ENCODE measurements around the gene RASSF3. TPM values are rescaled to one million over a fixed set of nuclear protein-coding genes. Genes with fewer than 3 reads are reported as not detected.

RASSF3 gene
- total RNA-seq, 2 experiments from 2014 or later, result 118 to 127 TPM

- ChIA-PET CTCF (interaction anchor here (0.8 to 6.2 kb wide), 9 partner anchors 9 to 87 kb away, joined by 3 to 50 read pairs (median 3); no protein-coding TSS in a partner anchor), POLR2A (interaction anchor here (0.8 to 5.7 kb wide), 24 partner anchors 8 to 218 kb away, joined by 3 to 137 read pairs (median 8); partner anchors contain the start of gene C12orf56)
- Histone ChIP-seq H3K27ac (ENCODE audit: low read depth in 1 of 2, low read length in 2 of 2) (peak overlapping the region; percentile 69 to 82), H3K36me3 (ENCODE audit: insufficient read depth, low read length) (peaks cover 7% of the 10 kb centered on the region), H3K27me3 (ENCODE audit: control insufficient read depth in 1 of 2, insufficient read depth in 2 of 2, low read length in 2 of 2) (no peaks in the 10 kb centered on the region), H3K4me3 (ENCODE audit: low read length) (peak overlapping the region; percentile 70), H3K9me3 (ENCODE audit: control insufficient read depth in 1 of 2, insufficient read depth in 1 of 2, low read length in 2 of 2) (no peaks in the 10 kb centered on the region), H3K4me1 (ENCODE audit: insufficient read depth, low read length) (peaks cover 31% of the 10 kb centered on the region)
- Mint-ChIP-seq H3K36me3 (ENCODE audit: low read depth) (peaks cover 43% of the 10 kb centered on the region), H3K27ac (peak overlapping the region; percentile 93), H3K9me3 (no peaks in the 10 kb centered on the region), H3K27me3 (no peaks in the 10 kb centered on the region), H3K4me1 (ENCODE audit: low read depth) (peaks cover 33% of the 10 kb centered on the region), H3K4me3 (peak overlapping the region; percentile 92)
- ATAC-seq (ENCODE audit: poor library complexity) (peak; percentile 54), DNase-seq (peak in 13 of 14 experiments; percentile 22 to 81 (median 41))
- TF ChIP-seq CTCF (IDR thresholded peaks at IDR 0.05), result no peak
- intact Hi-C loops (cut with DNase I, micrococcal nuclease), result loop anchor here (1.0 to 10.0 kb wide), 7 partner anchors 10 to 384 kb away; partner anchors contain the start of gene KICS2 (in 1 of the 2)
These were observed 1.3 kb upstream of the RASSF3 start for GRCh38 chr12:64608901-64609535.

- Histone ChIP-seq H3K36me3 (ENCODE audit: insufficient read depth, low read length) (peaks cover 12% of the 10 kb centered on the region), H3K4me1 (ENCODE audit: insufficient read depth, low read length) (peaks cover 35% of the 10 kb centered on the region), H3K27me3 (ENCODE audit: control insufficient read depth in 1 of 2, insufficient read depth in 2 of 2, low read length in 2 of 2) (no peaks in the 10 kb centered on the region), H3K9me3 (ENCODE audit: control insufficient read depth in 1 of 2, insufficient read depth in 1 of 2, low read length in 2 of 2) (no peaks in the 10 kb centered on the region), H3K4me3 (ENCODE audit: low read length) (peak overlapping the region; percentile 70), H3K27ac (ENCODE audit: low read depth in 1 of 2, low read length in 2 of 2) (peak overlapping the region; percentile 69 to 82)
- ATAC-seq (ENCODE audit: poor library complexity), result peak; percentile 6
- ChIA-PET CTCF (interaction anchor here (0.8 to 6.2 kb wide), 8 partner anchors 9 to 87 kb away, joined by 3 to 50 read pairs (median 4); no protein-coding TSS in a partner anchor), POLR2A (interaction anchor here (0.7 to 5.7 kb wide), 27 partner anchors 9 to 388 kb away, joined by 3 to 137 read pairs (median 7); partner anchors contain the start of genes C12orf56 and KICS2)
- H3K4me3 Mint-ChIP-seq, result peak overlapping the region; percentile 92
- H3K27me3 Mint-ChIP-seq, result no peaks in the 10 kb centered on the region
- no peak for TF ChIP-seq CTCF (IDR thresholded peaks at IDR 0.05)
- no peaks in the 10 kb centered on the region for H3K9me3 Mint-ChIP-seq
- peaks cover 38% of the 10 kb centered on the region for H3K4me1 Mint-ChIP-seq (ENCODE audit: low read depth)
- H3K36me3 Mint-ChIP-seq (ENCODE audit: low read depth), result peaks cover 49% of the 10 kb centered on the region
- intact Hi-C loops (cut with DNase I, micrococcal nuclease), result loop anchor here (1.0 to 10.0 kb wide), 9 partner anchors 10 to 385 kb away; partner anchors contain the start of gene KICS2 (in 1 of the 2)
- H3K27ac Mint-ChIP-seq, result peak overlapping the region; percentile 93
- DNase-seq, result peak in 3 of 14 experiments; percentile 38 to 54 (median 53)
These were observed 688 bp upstream of the RASSF3 start for GRCh38 chr12:64609536-64610078.

GRCh38 chr12:64610660-64611340 lies 505 bp downstream of the RASSF3 start:
- Mint-ChIP-seq H3K27me3 (no peaks in the 10 kb centered on the region), H3K27ac (peak overlapping the region; percentile 90), H3K36me3 (ENCODE audit: low read depth) (peaks cover 61% of the 10 kb centered on the region), H3K9me3 (no peaks in the 10 kb centered on the region), H3K4me1 (ENCODE audit: low read depth) (peaks cover 48% of the 10 kb centered on the region), H3K4me3 (peak overlapping the region; percentile 98)
- ChIA-PET POLR2A (interaction anchor here (0.6 to 5.7 kb wide), 25 partner anchors 10 to 559 kb away, joined by 3 to 137 read pairs (median 6); partner anchors contain the start of genes KICS2 and LEMD3), CTCF (interaction anchor here (1.1 to 6.2 kb wide), 5 partner anchors 9 to 86 kb away, joined by 3 to 50 read pairs (median 3); no protein-coding TSS in a partner anchor)
- no peak for TF ChIP-seq CTCF (IDR thresholded peaks at IDR 0.05)
- intact Hi-C loops (cut with DNase I, micrococcal nuclease), result loop anchor here in 1 of 2 experiments (2.0 to 5.0 kb wide), 2 partner anchors 42 to 84 kb away; no protein-coding TSS in a partner anchor
- no peaks in the 10 kb centered on the region for H3K27me3 ChIP-seq (ENCODE audit: control insufficient read depth in 1 of 2, insufficient read depth in 2 of 2, low read length in 2 of 2)
- H3K36me3 ChIP-seq (ENCODE audit: insufficient read depth, low read length), result peaks cover 23% of the 10 kb centered on the region
- H3K9me3 ChIP-seq (ENCODE audit: control insufficient read depth in 1 of 2, insufficient read depth in 1 of 2, low read length in 2 of 2), result no peaks in the 10 kb centered on the region
- peaks cover 38% of the 10 kb centered on the region for H3K4me1 ChIP-seq (ENCODE audit: insufficient read depth, low read length)
- peak overlapping the region; percentile 87 for H3K4me3 ChIP-seq (ENCODE audit: low read length)
- DNase-seq, result peak; percentile 46 to 86 (median 62)
- peak overlapping the region; percentile 50 to 86 for H3K27ac ChIP-seq (ENCODE audit: low read depth in 1 of 2, low read length in 2 of 2)
- peak; percentile 37 for ATAC-seq (ENCODE audit: poor library complexity)
